ENCODE measurements around the gene PDE3A. TPM values are rescaled to one million over a fixed set of nuclear protein-coding genes. Genes with fewer than 3 reads are reported as not detected.
"Not testable (repeated sequence)": the region's sequence is repeated elsewhere in the genome, so short reads cannot be mapped to it uniquely, and the experiment has no call there.

PDE3A gene
- total RNA-seq, 1 donor, result 14.8 TPM

- TF ChIP-seq CTCF (IDR thresholded peaks at IDR 0.05; ENCODE audit: extremely low read depth, low read depth, low read length), result peak; percentile 86
- peak; percentile 86 for DNase-seq (ENCODE audit: insufficient read length, low spot score, missing footprints)
These were observed 180.9 kb downstream of the PDE3A start for GRCh38 chr12:20549108-20549719.

GRCh38 chr12:20551742-20552442 lies 183.6 kb downstream of the PDE3A start:
- not testable (repeated sequence) for H3K4me2 ChIP-seq (ENCODE audit: insufficient read depth, low read length); H4K20me1 ChIP-seq (ENCODE audit: insufficient read depth, low read length); H3K27me3 ChIP-seq (ENCODE audit: insufficient read depth, low read length); H2AFZ ChIP-seq (ENCODE audit: low read length); DNase-seq (ENCODE audit: insufficient read length, low spot score, missing footprints); H3K79me2 ChIP-seq (ENCODE audit: insufficient read depth, low read length); H3K27ac ChIP-seq (ENCODE audit: low read depth, low read length); H3K4me3 ChIP-seq (ENCODE audit: insufficient read depth, low read length); H3K9me3 ChIP-seq (ENCODE audit: low read depth, low read length); H3K36me3 ChIP-seq (ENCODE audit: insufficient read depth, low read length)
- peaks cover 21% of the 10 kb centered on the region for H3K4me1 ChIP-seq (ENCODE audit: insufficient read depth, low read length)

More at GRCh38 chr12:20549108-20549719, 180.9 kb downstream of the PDE3A start:
- Histone ChIP-seq H3K4me1 (ENCODE audit: insufficient read depth, low read length) (peaks cover 25% of the 10 kb centered on the region), H3K9me3 (ENCODE audit: low read depth, low read length) (no peaks in the 10 kb centered on the region), H4K20me1 (ENCODE audit: insufficient read depth, low read length) (no peaks in the 10 kb centered on the region), H3K4me3 (ENCODE audit: insufficient read depth, low read length) (no peak overlapping the region), H2AFZ (ENCODE audit: low read length) (no peak overlapping the region), H3K36me3 (ENCODE audit: insufficient read depth, low read length) (no peaks in the 10 kb centered on the region), H3K27me3 (ENCODE audit: insufficient read depth, low read length) (no peaks in the 10 kb centered on the region), H3K79me2 (ENCODE audit: insufficient read depth, low read length) (peaks cover 11% of the 10 kb centered on the region), H3K27ac (ENCODE audit: low read depth, low read length) (peak overlapping the region; percentile 66), H3K4me2 (ENCODE audit: insufficient read depth, low read length) (peak overlapping the region; percentile 33)

- H3K79me2 ChIP-seq (ENCODE audit: insufficient read depth, low read length); H3K4me2 ChIP-seq (ENCODE audit: insufficient read depth, low read length); H3K9me3 ChIP-seq (ENCODE audit: low read depth, low read length); H4K20me1 ChIP-seq (ENCODE audit: insufficient read depth, low read length); DNase-seq (ENCODE audit: insufficient read length, low spot score, missing footprints); H3K27ac ChIP-seq (ENCODE audit: low read depth, low read length); H3K36me3 ChIP-seq (ENCODE audit: insufficient read depth, low read length); H3K27me3 ChIP-seq (ENCODE audit: insufficient read depth, low read length); H2AFZ ChIP-seq (ENCODE audit: low read length); H3K4me3 ChIP-seq (ENCODE audit: insufficient read depth, low read length): not testable (repeated sequence)
- H3K4me1 ChIP-seq (ENCODE audit: insufficient read depth, low read length), result peaks cover 14% of the 10 kb centered on the region
These were observed 184.2 kb downstream of the PDE3A start for GRCh38 chr12:20552586-20552985.

GRCh38 chr12:20555015-20555414 lies 186.7 kb downstream of the PDE3A start:
- H3K27me3 ChIP-seq (ENCODE audit: insufficient read depth, low read length), result no peaks in the 10 kb centered on the region
- H3K4me3 ChIP-seq (ENCODE audit: insufficient read depth, low read length), result no peak overlapping the region
- H3K36me3 ChIP-seq (ENCODE audit: insufficient read depth, low read length), result no peaks in the 10 kb centered on the region
- no peak for TF ChIP-seq CTCF (IDR thresholded peaks at IDR 0.05; ENCODE audit: extremely low read depth, low read depth, low read length)
- H3K4me1 ChIP-seq (ENCODE audit: insufficient read depth, low read length), result no peaks in the 10 kb centered on the region
- no peak overlapping the region for H3K27ac ChIP-seq (ENCODE audit: low read depth, low read length)
- H3K4me2 ChIP-seq (ENCODE audit: insufficient read depth, low read length), result no peak overlapping the region
- DNase-seq (ENCODE audit: insufficient read length, low spot score, missing footprints), result no peak
- no peak overlapping the region for H2AFZ ChIP-seq (ENCODE audit: low read length)
- H4K20me1 ChIP-seq (ENCODE audit: insufficient read depth, low read length), result no peaks in the 10 kb centered on the region
- no peaks in the 10 kb centered on the region for H3K79me2 ChIP-seq (ENCODE audit: insufficient read depth, low read length)
- H3K9me3 ChIP-seq (ENCODE audit: low read depth, low read length), result no peaks in the 10 kb centered on the region

- TF ChIP-seq CTCF (IDR thresholded peaks at IDR 0.05; ENCODE audit: extremely low read depth, low read depth, low read length), result no peak
- H3K36me3 ChIP-seq (ENCODE audit: insufficient read depth, low read length), result no peaks in the 10 kb centered on the region
- H3K9me3 ChIP-seq (ENCODE audit: low read depth, low read length), result no peaks in the 10 kb centered on the region
- H4K20me1 ChIP-seq (ENCODE audit: insufficient read depth, low read length), result no peaks in the 10 kb centered on the region
- H3K27me3 ChIP-seq (ENCODE audit: insufficient read depth, low read length), result no peaks in the 10 kb centered on the region
- no peak overlapping the region for H2AFZ ChIP-seq (ENCODE audit: low read length)
- H3K4me1 ChIP-seq (ENCODE audit: insufficient read depth, low read length), result no peaks in the 10 kb centered on the region
- H3K4me2 ChIP-seq (ENCODE audit: insufficient read depth, low read length), result no peak overlapping the region
- H3K27ac ChIP-seq (ENCODE audit: low read depth, low read length), result no peak overlapping the region
- no peak overlapping the region for H3K4me3 ChIP-seq (ENCODE audit: insufficient read depth, low read length)
- peak; percentile 67 for DNase-seq (ENCODE audit: insufficient read length, low spot score, missing footprints)
- H3K79me2 ChIP-seq (ENCODE audit: insufficient read depth, low read length), result no peaks in the 10 kb centered on the region
These were observed 187.4 kb downstream of the PDE3A start for GRCh38 chr12:20555771-20556170.

All from osteoblast (primary cell).